Coronary artery (tissue), 2 donors: ENCODE results near the gene CDH11.

ENCODE experiments used
- DNase-seq: peaks from one replicate; pipeline ENCODE4 v3.0.0-alpha.2; 2017; ENCODE audit warnings: low spot score
- H3K27ac ChIP-seq, 2 donors: fragments of 200-600 bp; sonication (generic); one replicate each; pipeline ENCODE4 v1.5.1; 2016 to 2019
- H3K4me3 ChIP-seq: fragments of 200-600 bp; sonication (generic); 2 replicates; pipeline ENCODE4 v1.5.1; 2016; ENCODE audit warnings: mild to moderate bottlenecking, moderate library complexity
- CTCF ChIP-seq: fragments of 200-600 bp; sonication (generic); IDR thresholded peaks from one replicate; pipeline ENCODE4 v1.5.1; 2019; ENCODE audit warnings: antibody characterized with exemption

CDH11 gene

GRCh38 chr16:64919141-64919540 lies 202.7 kb downstream of the CDH11 start:
- Histone ChIP-seq H3K4me3 (no peak overlapping the region), H3K27ac (no peak overlapping the region)
- DNase-seq, result no peak
- TF ChIP-seq CTCF, result no peak

- Histone ChIP-seq H3K27ac (no peak overlapping the region), H3K4me3 (no peak overlapping the region)
- DNase-seq, result no peak
- TF ChIP-seq CTCF, result no peak
Measured at GRCh38 chr16:64916051-64916450, 205.8 kb downstream of the CDH11 start.

GRCh38 chr16:64910356-64910755 lies 211.5 kb downstream of the CDH11 start:
- DNase-seq, result peak; percentile 78
- TF ChIP-seq CTCF, result no peak
- no peak overlapping the region for H3K4me3 ChIP-seq
- peak overlapping the region; percentile 22 to 27 for H3K27ac ChIP-seq

- Histone ChIP-seq H3K27ac (no peak overlapping the region), H3K4me3 (no peak overlapping the region)
- no peak for DNase-seq
- TF ChIP-seq CTCF, result no peak
Measured at GRCh38 chr16:64907844-64908243, 214.0 kb downstream of the CDH11 start.

- Histone ChIP-seq H3K4me3 (no peak overlapping the region), H3K27ac (no peak overlapping the region)
- DNase-seq, result no peak
- no peak for TF ChIP-seq CTCF
Measured at GRCh38 chr16:64903770-64904169, 218.1 kb downstream of the CDH11 start.

- no peak overlapping the region for H3K27ac ChIP-seq
- DNase-seq, result no peak
- TF ChIP-seq CTCF, result no peak
- no peak overlapping the region for H3K4me3 ChIP-seq
Measured at GRCh38 chr16:64900517-64900916, 221.3 kb downstream of the CDH11 start.

- TF ChIP-seq CTCF, result no peak
- no peak overlapping the region for H3K27ac ChIP-seq
- no peak for DNase-seq
- H3K4me3 ChIP-seq, result no peak overlapping the region
Measured at GRCh38 chr16:64900019-64900418, 221.8 kb downstream of the CDH11 start.
